Keratinocyte (primary cell): ENCODE results near the gene HSD17B2.

Experiments used
- CTCF ChIP-seq, 3 experiments: IDR thresholded peaks in 1 of 3; conservative IDR thresholded peaks in 1 of 3; optimal IDR thresholded peaks in 1 of 3; 2 replicates in 2 of 3; 3 replicates in 1 of 3; pipeline versions ENCODE3 to v1.5.1; 2011; ENCODE audit warnings: low read length in 3 of 3, mild to moderate bottlenecking in 3 of 3, moderate library complexity in 2 of 3, control low read depth in 1 of 3, inconsistent platforms in 1 of 3; ENCODE audit not compliant: insufficient read depth in 2 of 3; ENCODE audit errors: extremely low read depth in 1 of 3
- EZH2 ChIP-seq: IDR thresholded peaks from one replicate; pipeline ENCODE4 v1.6.1; 2012; ENCODE audit warnings: inconsistent platforms, mild to moderate bottlenecking, low read length, moderate library complexity

DNA sequence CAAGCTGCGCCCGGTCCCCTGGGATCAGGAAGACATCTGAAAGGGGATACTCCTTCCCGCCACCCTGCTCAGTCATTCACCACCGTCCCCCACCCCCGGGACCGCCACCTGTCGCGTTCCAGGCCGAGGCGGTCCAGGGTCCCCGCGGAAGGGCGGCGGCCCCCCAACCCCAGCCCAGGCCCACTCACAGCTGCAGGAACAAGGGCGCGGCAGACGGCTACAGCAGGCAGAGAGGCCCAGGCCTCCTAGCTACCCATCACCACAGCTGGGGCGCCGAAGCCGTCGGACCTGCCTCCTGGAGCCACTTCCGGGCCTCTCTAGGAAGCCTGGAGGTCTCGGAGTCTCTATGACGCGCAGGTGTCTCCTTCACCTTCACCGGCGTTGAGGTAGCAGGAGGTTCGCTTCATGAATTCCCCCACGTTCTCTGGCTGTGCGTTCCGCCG lies 23.8 kb upstream of the HSD17B2 start, which contains the start of gene SDR42E1:
- TF ChIP-seq CTCF (optimal IDR thresholded peaks at IDR 0.05 in 1 of 3, IDR thresholded peaks at IDR 0.05 in 1 of 3, conservative IDR thresholded peaks at IDR 0.05 in 1 of 3; ENCODE audit: extremely low read depth in 1 of 3, insufficient read depth in 2 of 3, low read length in 3 of 3), result no peak
- no peak for TF ChIP-seq EZH2
